A549 (cell line): ENCODE results near the gene UTP25. TPM values are rescaled to one million over a fixed set of nuclear protein-coding genes. Genes with fewer than 3 reads are reported as not detected.

Source experiments
- ATAC-seq, 2 experiments: fragments of 200-7000 bp in 1 of 2; fragments of >200 bp in 1 of 2; cut with Nextera tagmentation in 1 of 2; cut with Tn5 transposase in 1 of 2; 3 replicates each; pipeline versions ENCODE4 v1.8.0 to v1.9.1; 2018 to 2020; ENCODE audit warnings: mild to moderate bottlenecking in 1 of 2, moderate library complexity in 1 of 2
- CTCF ChIA-PET: fragments of 300-600 bp; sonication (Branson Sonifier 250); formaldehyde crosslinking; extraction: SDS; loops from one replicate; lab custom pipeline; 2021; ENCODE audit warnings: antibody characterized with exemption, inconsistent platforms; lab: Yijun Ruan, JAX
- POLR2A ChIA-PET: fragments of 350-600 bp; formaldehyde crosslinking; extraction: SDS; loops from one replicate; lab custom pipeline; 2021; ENCODE audit warnings: antibody characterized with exemption, inconsistent platforms; lab: Yijun Ruan, JAX
- DNase-seq, 2 experiments: peaks; one replicate each; pipeline versions ENCODE4 v3.0.0 to v3.0.0-alpha.2; 2011 to 2016; ENCODE audit warnings: low read depth in 1 of 2, low spot score in 1 of 2
- FAIRE-seq: peaks from 2 replicates; lab custom pipeline; 2011; peaks lifted over from hg19 to GRCh38; lab: Jason Lieb, UNC
- H3K27ac ChIP-seq, 2 experiments: fragments of >200 bp; sonication (Bioruptor Twin); formaldehyde crosslinking; 3 replicates each; pipeline ENCODE4 v1.5.1; 2016 to 2017
- H3K4me1 ChIP-seq: fragments of >200 bp; sonication (Bioruptor Twin); formaldehyde crosslinking; 3 replicates; pipeline ENCODE4 v1.6.1; 2016
- H3K4me2 ChIP-seq: fragments of >200 bp; sonication (Bioruptor Twin); formaldehyde crosslinking; 3 replicates; pipeline ENCODE4 v1.6.1; 2016
- H3K4me3 ChIP-seq: fragments of >200 bp; sonication (Bioruptor Twin); formaldehyde crosslinking; 3 replicates; pipeline ENCODE4 v1.5.1; 2016
- H3K9me3 ChIP-seq: fragments of >200 bp; sonication (Bioruptor Twin); formaldehyde crosslinking; 3 replicates; pipeline ENCODE4 v1.6.1; 2016
- BHLHE40 ChIP-seq: IDR thresholded peaks from 2 replicates; pipeline ENCODE4 v1.6.1; 2012; ENCODE audit warnings: low read depth, low read length, inconsistent platforms
- CHD4 ChIP-seq: fragments of 200-600 bp; sonication (generic); IDR thresholded peaks from 2 replicates; pipeline ENCODE4 v1.6.1; 2016; ENCODE audit warnings: antibody characterized with exemption, mild to moderate bottlenecking, borderline replicate concordance
- CTCF ChIP-seq: fragments of >200 bp; sonication (Bioruptor Twin); formaldehyde crosslinking; IDR thresholded peaks from 3 replicates; pipeline ENCODE4 v1.5.1; 2016
- E2F6 ChIP-seq: IDR thresholded peaks from 2 replicates; pipeline ENCODE4 v1.6.1; 2012; ENCODE audit warnings: low read depth, borderline replicate concordance
- EHF ChIP-seq: fragments of 250-450 bp; sonication (Bioruptor Pico); IDR thresholded peaks from 2 replicates; pipeline ENCODE4 v1.5.0; 2020; ENCODE audit warnings: mild to moderate bottlenecking
- EHMT2 ChIP-seq: fragments of 200-600 bp; sonication (generic); IDR thresholded peaks from 2 replicates; pipeline ENCODE4 v1.6.1; 2016; ENCODE audit warnings: antibody characterized with exemption, low read depth, mild to moderate bottlenecking, moderate library complexity
- FOSB ChIP-seq: fragments of 250-450 bp; sonication (Bioruptor Pico); IDR thresholded peaks from 2 replicates; pipeline ENCODE4 v1.5.0; 2020; ENCODE audit warnings: mild to moderate bottlenecking, moderate library complexity
- FOSL2 ChIP-seq, 2 experiments: fragments of 450-650 bp in 1 of 2; fragments of >200 bp in 1 of 2; sonication (Bioruptor Twin) in 1 of 2; formaldehyde crosslinking; IDR thresholded peaks; 2 replicates each; pipeline versions ENCODE4 v1.5.0 to v1.6.1; 2016 to 2020; ENCODE audit warnings: mild to moderate bottlenecking in 1 of 2, moderate library complexity in 1 of 2
- FOXS1 ChIP-seq: fragments of 250-450 bp; sonication (Bioruptor Pico); IDR thresholded peaks from 2 replicates; pipeline ENCODE4 v1.5.0; 2020; ENCODE audit warnings: mild to moderate bottlenecking, moderate library complexity
- HMGXB4 ChIP-seq: fragments of 250-450 bp; sonication (Bioruptor Pico); IDR thresholded peaks from 2 replicates; pipeline ENCODE4 v1.5.0; 2021; ENCODE audit warnings: mild to moderate bottlenecking, moderate library complexity, borderline replicate concordance
- HOXA7 ChIP-seq: fragments of 250-450 bp; sonication (Bioruptor Pico); IDR thresholded peaks from 2 replicates; pipeline ENCODE4 v1.5.0; 2020; ENCODE audit warnings: mild to moderate bottlenecking, moderate library complexity
- JUNB ChIP-seq: fragments of >200 bp; sonication (Bioruptor Twin); formaldehyde crosslinking; IDR thresholded peaks from 2 replicates; pipeline ENCODE4 v1.6.1; 2016
- KDM5A ChIP-seq: fragments of 200-600 bp; sonication (generic); IDR thresholded peaks from 2 replicates; pipeline ENCODE4 v1.6.1; 2016; ENCODE audit warnings: antibody characterized with exemption, mild to moderate bottlenecking
- MYC ChIP-seq: IDR thresholded peaks from 2 replicates; pipeline ENCODE4 v1.6.1; 2012; ENCODE audit warnings: mild to moderate bottlenecking, inconsistent platforms, low read length, improper control_type of control experiment, borderline replicate concordance
- NPAS2 ChIP-seq: fragments of 250-450 bp; sonication (Bioruptor Pico); IDR thresholded peaks from 2 replicates; pipeline ENCODE4 v1.8.0; 2022; ENCODE audit warnings: mild to moderate bottlenecking, moderate library complexity, borderline replicate concordance
- PBX3 ChIP-seq: IDR thresholded peaks from 2 replicates; pipeline ENCODE4 v1.6.1; 2012
- POLR2AphosphoS2 ChIP-seq: conservative IDR thresholded peaks from 2 replicates; pipeline ENCODE4 v1.6.1; 2012; ENCODE audit warnings: low read length, improper control_type of control experiment, inconsistent platforms
- TFCP2L1 ChIP-seq: fragments of 250-450 bp; sonication (Bioruptor Pico); IDR thresholded peaks from 2 replicates; pipeline ENCODE4 v1.5.0; 2021; ENCODE audit warnings: mild to moderate bottlenecking
- TP53 ChIP-seq: fragments of 250-450 bp; sonication (Bioruptor Pico); IDR thresholded peaks from 2 replicates; pipeline ENCODE4 v1.5.0; 2021; ENCODE audit warnings: mild to moderate bottlenecking, moderate library complexity
- ZNF302 ChIP-seq: fragments of 250-450 bp; sonication (Bioruptor Pico); IDR thresholded peaks from 2 replicates; pipeline ENCODE4 v1.9.0; 2021; ENCODE audit warnings: inconsistent platforms, mild to moderate bottlenecking, moderate library complexity
- WGBS: methylation state at CpG from one replicate; pipeline ENCODE4 v1.1.6; 2017; ENCODE audit errors: missing lambda C conversion rate; 5-methylcytosine and 5-hydroxymethylcytosine counted together
- polyA plus RNA-seq, 4 experiments: library from polyadenylated mRNA; depleted of rRNA in 3 of 4; stranded (reverse); fragments of >200 nt; fragmentation: RNase III in 1 of 4; extraction: RNeasy Plus Mini Kit Qiagen cat#74134 plus additional on column Dnase treatment in 1 of 4; gene quantifications; 2 replicates in 3 of 4; 3 replicates in 1 of 4; pipeline ENCODE4 v1.2.3, GENCODE V29; 2011 to 2017

UTP25 gene
- polyA plus RNA-seq, 2 of the 4 experiments (the other 2 are of a cell fraction): 8.4 to 16.5 TPM

- ChIA-PET POLR2A (no interaction called here), CTCF (interaction anchor here (0.8 to 2.4 kb wide), 3 partner anchors 9 to 69 kb away, joined by 3 to 9 read pairs (median 5); partner anchors contain the start of gene UTP25)
- DNase-seq (no peak), FAIRE-seq (no peak), ATAC-seq (no peak)
- Histone ChIP-seq H3K4me1 (no peaks in the 10 kb centered on the region), H3K9me3 (no peaks in the 10 kb centered on the region), H3K4me3 (no peak overlapping the region), H3K27ac (no peak overlapping the region), H3K4me2 (no peak overlapping the region)
- WGBS: 39% methylated on average over 3 of the region's 3 CpGs
- TF ChIP-seq POLR2AphosphoS2 (no peak), CHD4 (no peak), EHMT2 (no peak), PBX3 (no peak), HMGXB4 (CRISPR knock-in tag) (no peak), ZNF302 (CRISPR knock-in tag) (no peak), E2F6 (no peak), EHF (CRISPR knock-in tag) (no peak), HOXA7 (no peak), NPAS2 (no peak), CTCF (no peak), TFCP2L1 (no peak), MYC (no peak), FOSL2 (IDR thresholded peaks at IDR 0.05) (no peak), FOSL2 (CRISPR knock-in tag; IDR thresholded peaks at IDR 0.05) (no peak), KDM5A (no peak)
Observed at GRCh38 chr1:209816923-209817322, 10.8 kb upstream of the UTP25 start.

GRCh38 chr1:209817691-209818090 is 10.1 kb upstream of the UTP25 start:
- DNase-seq (no peak), ATAC-seq (no peak), FAIRE-seq (no peak)
- 91% methylated on average over 1 of the region's 1 CpG for WGBS
- no peak overlapping the region for H3K4me2 ChIP-seq
- H3K4me1 ChIP-seq: no peaks in the 10 kb centered on the region
- no peak overlapping the region for H3K4me3 ChIP-seq
- no peaks in the 10 kb centered on the region for H3K9me3 ChIP-seq
- TF ChIP-seq HMGXB4 (CRISPR knock-in tag) (no peak), TP53 (CRISPR knock-in tag) (no peak), JUNB (no peak), EHMT2 (no peak), CHD4 (no peak), FOSB (no peak), BHLHE40 (no peak), FOSL2 (IDR thresholded peaks at IDR 0.05) (no peak), FOSL2 (CRISPR knock-in tag; IDR thresholded peaks at IDR 0.05) (no peak), FOXS1 (no peak)
- CTCF ChIA-PET: interaction anchor here (2.1 to 2.4 kb wide), 2 partner anchors 8 to 10 kb away, joined by 5 to 9 read pairs; partner anchors contain the start of gene UTP25
- POLR2A ChIA-PET: no interaction called here
- H3K27ac ChIP-seq: no peak overlapping the region
